OCI-LY3 (cell line): ENCODE data around the gene HTR2B.

Experiments
- H2AFZ ChIP-seq: fragments of 200-600, 300-600 bp; shearing (Covaris generic); 2 replicates; pipeline ENCODE4 v1.6.0; 2014; ENCODE audit warnings: antibody characterized with exemption, low read depth, low read length
- H3K27ac ChIP-seq: fragments of 200-600, 300-600 bp; sonication (generic); 2 replicates; pipeline ENCODE4 v1.5.1; 2014; ENCODE audit warnings: mild to moderate bottlenecking, low read length, moderate library complexity, mixed read lengths
- H3K27me3 ChIP-seq: fragments of 200-600, 300-600 bp; sonication (generic); 2 replicates; pipeline ENCODE4 v1.6.1; 2014; ENCODE audit warnings: low read depth, low read length, mixed read lengths
- H3K36me3 ChIP-seq: fragments of 200-600, 300-600 bp; sonication (generic); replicated peaks from 2 replicates; pipeline ENCODE3; 2014; ENCODE audit warnings: low read depth, low read length, mixed read lengths
- H3K4me1 ChIP-seq: fragments of 300-600, 200-600 bp; sonication (generic); 2 replicates; pipeline ENCODE4 v1.6.1; 2014; ENCODE audit warnings: low read length, mixed read lengths
- H3K4me2 ChIP-seq: fragments of 200-600, 300-600 bp; sonication (generic); 2 replicates; pipeline ENCODE4 v1.6.1; 2014; ENCODE audit warnings: low read length, mixed read lengths
- H3K4me3 ChIP-seq: fragments of 300-600, 200-600 bp; sonication (generic); 2 replicates; pipeline ENCODE4 v1.5.1; 2014; ENCODE audit warnings: antibody characterized with exemption, mild to moderate bottlenecking, low read length, moderate library complexity
- H3K79me2 ChIP-seq: fragments of 300-600, 200-600 bp; shearing (Covaris generic); 2 replicates; pipeline ENCODE4 v1.6.1; 2014; ENCODE audit warnings: mild to moderate bottlenecking, low read length, mixed read lengths
- H3K9ac ChIP-seq: fragments of 300-600, 200-600 bp; shearing (Covaris generic); 2 replicates; pipeline ENCODE4 v1.6.0; 2014; ENCODE audit warnings: mild to moderate bottlenecking, low read length, moderate library complexity
- H3K9me3 ChIP-seq: fragments of 200-600, 300-600 bp; shearing (Covaris generic); 2 replicates; pipeline ENCODE4 v1.6.1; 2014; ENCODE audit warnings: low read length, mixed read lengths; ENCODE audit not compliant: insufficient read depth
- H4K20me1 ChIP-seq: fragments of 200-600, 300-600 bp; sonication (generic); 2 replicates; pipeline ENCODE4 v1.6.1; 2016; ENCODE audit warnings: low read length, mixed read lengths; ENCODE audit not compliant: insufficient read depth
- EZH2phosphoT487 ChIP-seq: fragments of 200-600 bp; shearing (Covaris generic); IDR thresholded peaks from 2 replicates; pipeline ENCODE4 v1.6.1; 2018; ENCODE audit warnings: antibody characterized with exemption, mixed run types, low read depth
- TF ChIP-seq, protein P1 (sequence below): fragments of 200-600, 300-600 bp; sonication (generic); IDR thresholded peaks from 2 replicates; pipeline ENCODE4 v1.5.1; 2014; ENCODE audit warnings: antibody characterized with exemption, low read length, low read depth

HTR2B gene

DNA sequence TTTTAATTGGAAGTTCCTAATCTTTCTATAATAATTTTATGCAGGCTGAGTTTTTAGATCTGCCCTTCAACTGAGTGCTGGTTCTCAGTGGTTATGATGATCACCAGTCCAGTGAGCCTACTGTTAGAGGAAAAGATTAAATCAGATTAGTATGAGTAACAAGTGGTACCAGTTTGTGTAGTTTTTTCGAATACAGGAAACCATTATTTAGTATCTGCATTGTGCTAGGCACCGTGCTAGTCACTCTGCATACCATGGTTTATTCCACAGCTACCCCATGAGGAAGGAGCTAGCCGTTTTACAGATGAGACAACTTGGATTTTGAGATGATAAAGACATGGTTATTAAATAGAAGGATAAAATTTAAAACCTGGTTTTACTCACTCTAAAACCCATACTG, 62.1 kb downstream of the HTR2B start:
- Histone ChIP-seq H3K4me1 (peaks cover 13% of the 10 kb centered on the region), H3K4me2 (no peak overlapping the region), H3K9ac (no peak overlapping the region), H3K9me3 (no peaks in the 10 kb centered on the region), H4K20me1 (no peaks in the 10 kb centered on the region), H3K27ac (no peak overlapping the region), H3K79me2 (peaks cover 45% of the 10 kb centered on the region), H2AFZ (no peak overlapping the region), H3K27me3 (no peaks in the 10 kb centered on the region), H3K36me3 (peaks cover 26% of the 10 kb centered on the region), H3K4me3 (no peak overlapping the region)
- TF ChIP-seq, protein P1, sequence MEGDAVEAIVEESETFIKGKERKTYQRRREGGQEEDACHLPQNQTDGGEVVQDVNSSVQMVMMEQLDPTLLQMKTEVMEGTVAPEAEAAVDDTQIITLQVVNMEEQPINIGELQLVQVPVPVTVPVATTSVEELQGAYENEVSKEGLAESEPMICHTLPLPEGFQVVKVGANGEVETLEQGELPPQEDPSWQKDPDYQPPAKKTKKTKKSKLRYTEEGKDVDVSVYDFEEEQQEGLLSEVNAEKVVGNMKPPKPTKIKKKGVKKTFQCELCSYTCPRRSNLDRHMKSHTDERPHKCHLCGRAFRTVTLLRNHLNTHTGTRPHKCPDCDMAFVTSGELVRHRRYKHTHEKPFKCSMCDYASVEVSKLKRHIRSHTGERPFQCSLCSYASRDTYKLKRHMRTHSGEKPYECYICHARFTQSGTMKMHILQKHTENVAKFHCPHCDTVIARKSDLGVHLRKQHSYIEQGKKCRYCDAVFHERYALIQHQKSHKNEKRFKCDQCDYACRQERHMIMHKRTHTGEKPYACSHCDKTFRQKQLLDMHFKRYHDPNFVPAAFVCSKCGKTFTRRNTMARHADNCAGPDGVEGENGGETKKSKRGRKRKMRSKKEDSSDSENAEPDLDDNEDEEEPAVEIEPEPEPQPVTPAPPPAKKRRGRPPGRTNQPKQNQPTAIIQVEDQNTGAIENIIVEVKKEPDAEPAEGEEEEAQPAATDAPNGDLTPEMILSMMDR = no peak
- TF ChIP-seq EZH2phosphoT487 = no peak

DNA sequence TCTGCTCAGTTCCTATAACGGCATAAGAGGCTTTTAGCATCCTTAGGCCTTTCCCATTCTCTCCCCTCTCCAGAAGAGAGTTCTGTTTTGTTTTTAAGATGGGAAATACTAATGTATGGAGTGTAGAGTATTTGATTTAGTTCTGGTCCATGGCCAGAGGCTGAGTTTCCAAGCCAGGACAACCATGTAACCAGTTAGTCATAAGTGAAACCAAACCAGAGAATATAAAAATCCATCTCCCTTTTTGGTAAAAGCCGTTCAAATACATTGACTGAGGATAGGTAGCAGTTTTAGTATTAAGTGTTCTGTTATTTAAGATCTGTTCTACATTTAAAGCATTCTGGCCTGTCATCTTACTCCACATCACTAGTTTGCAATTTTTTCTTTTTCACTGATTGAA, 65.1 kb downstream of the HTR2B start:
- H3K4me1 ChIP-seq = peaks cover 15% of the 10 kb centered on the region
- no peak overlapping the region for H3K4me3 ChIP-seq
- TF ChIP-seq, protein P1 = no peak
- TF ChIP-seq EZH2phosphoT487 = no peak
- H3K9ac ChIP-seq = no peak overlapping the region
- H3K27me3 ChIP-seq = no peaks in the 10 kb centered on the region
- H3K27ac ChIP-seq = no peak overlapping the region
- no peak overlapping the region for H3K4me2 ChIP-seq
- no peak overlapping the region for H2AFZ ChIP-seq
- H3K9me3 ChIP-seq = no peaks in the 10 kb centered on the region
- H3K79me2 ChIP-seq = peaks cover 57% of the 10 kb centered on the region
- H4K20me1 ChIP-seq = no peaks in the 10 kb centered on the region
- peaks cover 13% of the 10 kb centered on the region for H3K36me3 ChIP-seq

DNA sequence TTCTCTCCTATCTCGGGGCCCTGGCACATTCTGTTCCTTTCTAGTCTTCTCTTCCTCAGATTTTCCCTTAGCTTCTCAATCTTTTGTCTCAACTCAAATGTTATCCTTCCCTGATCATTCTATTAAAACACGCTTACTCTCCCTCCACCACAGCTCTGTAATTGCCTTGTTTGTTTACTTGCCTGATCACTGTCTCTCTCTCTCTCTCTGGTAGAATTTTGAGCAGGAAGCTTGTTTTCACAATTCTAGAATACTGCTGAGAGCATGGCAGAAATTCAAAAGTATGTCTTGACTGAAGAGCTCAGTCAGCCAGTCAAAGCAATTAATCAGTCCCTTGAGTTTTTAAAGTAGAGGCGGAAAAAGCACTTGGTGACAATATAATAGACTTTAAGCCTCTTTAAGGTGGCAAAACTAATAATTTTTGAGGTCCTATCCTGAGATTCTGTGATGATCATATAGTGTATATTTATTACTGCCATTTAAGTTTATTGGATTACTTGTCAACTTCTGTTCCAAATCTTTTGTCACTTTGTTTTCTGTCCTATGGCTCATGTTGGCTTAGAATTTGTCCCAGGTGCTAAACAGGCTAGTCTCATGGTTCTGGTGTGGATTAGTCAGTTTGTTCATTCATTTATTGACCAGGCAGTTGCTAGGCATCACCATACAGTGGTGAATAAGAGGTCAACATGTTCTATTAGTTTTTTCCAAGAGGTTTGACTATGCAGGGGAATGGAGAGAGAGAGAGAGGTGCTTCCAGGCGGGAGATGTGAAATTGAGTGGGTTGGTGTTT, 65.9 kb downstream of the HTR2B start:
- Histone ChIP-seq H3K9me3 (no peaks in the 10 kb centered on the region), H3K4me1 (peaks cover 15% of the 10 kb centered on the region), H3K27ac (no peak overlapping the region), H3K79me2 (peaks cover 53% of the 10 kb centered on the region), H4K20me1 (no peaks in the 10 kb centered on the region), H2AFZ (no peak overlapping the region), H3K36me3 (peaks cover 9% of the 10 kb centered on the region), H3K4me2 (peak overlapping the region; percentile 79; the same call in 1 of the 2 replicates), H3K9ac (no peak overlapping the region), H3K4me3 (no peak overlapping the region), H3K27me3 (no peaks in the 10 kb centered on the region)
- TF ChIP-seq, protein P1 = no peak
- no peak for TF ChIP-seq EZH2phosphoT487
